ENCODE data around the gene SIL1. TPM values are rescaled to one million over a fixed set of nuclear protein-coding genes. Genes with fewer than 3 reads are reported as not detected.

The SIL1 gene
- total RNA-seq, 1 experiment from 2014 or later, result 46.5 TPM

- Histone ChIP-seq H3K36me3 (ENCODE audit: low read depth) (no peaks in the 10 kb centered on the region), H3K9me3 (ENCODE audit: insufficient read depth, low read depth) (no peaks in the 10 kb centered on the region), H3K9me2 (ENCODE audit: insufficient read depth) (no peaks in the 10 kb centered on the region), H3K4me1 (replicated peaks; ENCODE audit: insufficient read depth) (no peaks in the 10 kb centered on the region), H4K20me1 (ENCODE audit: insufficient read depth) (no peaks in the 10 kb centered on the region), H3K27me3 (ENCODE audit: insufficient read depth, low read depth) (no peaks in the 10 kb centered on the region), H3K79me2 (ENCODE audit: low read depth) (no peaks in the 10 kb centered on the region), H3F3A (ENCODE audit: insufficient read depth, low read depth) (no peaks in the 10 kb centered on the region), H3K27ac (no peak overlapping the region), H3K4me2 (no peak overlapping the region), H3K4me3 (no peak overlapping the region), H2AFZ (no peak overlapping the region)
- TF ChIP-seq EZH2 (IDR thresholded peaks at IDR 0.05; ENCODE audit: low read depth) (no peak), CTCF (conservative IDR thresholded peaks at IDR 0.05) (no peak)
- DNase-seq, result no peak
- BruUV-seq (replicated peaks), result no TSS peak
- CTCF ChIA-PET, result no interaction called here
- POLR2A ChIA-PET (ENCODE audit: unreplicated experiment), result interaction anchor here (0.6 kb wide), 1 partner anchor 42 kb away, joined by 30 read pairs; no protein-coding TSS in a partner anchor
- intact Hi-C loops (cut with micrococcal nuclease; ENCODE audit: unreplicated experiment), result no loop called here
These were observed 220.1 kb downstream of the SIL1 start for GRCh38 chr5:138978080-138978479.

DNA sequence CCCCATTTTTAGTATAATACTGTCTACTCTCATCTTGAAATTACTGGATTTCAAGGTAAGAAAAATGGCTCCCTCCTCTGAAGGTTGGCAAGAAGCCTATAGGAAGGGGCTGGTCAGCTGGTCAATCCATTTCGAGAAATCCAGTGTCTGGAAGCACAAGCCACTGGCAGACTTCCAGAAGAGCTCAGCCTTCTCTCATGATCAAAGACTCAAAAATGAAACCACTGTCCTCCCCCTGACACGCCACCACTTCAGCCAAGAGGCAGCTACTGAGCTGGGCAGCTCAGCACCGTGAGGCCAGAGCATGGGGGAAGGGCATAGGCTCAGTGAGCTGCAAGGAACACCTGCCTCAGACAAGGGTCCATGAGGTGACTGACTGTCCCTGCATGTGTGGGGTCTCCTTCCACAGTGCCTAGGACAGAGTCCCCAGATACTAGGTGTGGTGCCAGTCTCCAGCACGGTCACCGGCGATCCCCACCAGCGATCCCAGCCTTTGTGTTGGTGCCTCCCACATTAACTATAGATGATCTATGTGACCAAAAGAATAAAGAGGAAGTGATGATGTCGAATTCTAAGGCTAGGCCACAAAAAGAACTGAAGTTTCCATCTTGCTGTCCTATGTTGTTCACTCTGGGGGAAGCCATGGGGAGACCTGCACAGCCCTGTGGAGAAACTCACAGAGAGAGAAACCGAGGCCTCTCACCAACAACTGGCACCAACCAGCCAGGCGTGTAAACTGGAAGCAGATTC, 222.9 kb downstream of the SIL1 start:
- H3K4me2 ChIP-seq, result no peak overlapping the region
- H3K27me3 ChIP-seq (ENCODE audit: insufficient read depth, low read depth), result no peaks in the 10 kb centered on the region
- H3K79me2 ChIP-seq (ENCODE audit: low read depth), result no peaks in the 10 kb centered on the region
- no peaks in the 10 kb centered on the region for H3F3A ChIP-seq (ENCODE audit: insufficient read depth, low read depth)
- DNase-seq, result no peak
- no peaks in the 10 kb centered on the region for H3K4me1 ChIP-seq (replicated peaks; ENCODE audit: insufficient read depth)
- intact Hi-C loops (cut with micrococcal nuclease; ENCODE audit: unreplicated experiment), result no loop called here
- no peak overlapping the region for H3K4me3 ChIP-seq
- no peak overlapping the region for H2AFZ ChIP-seq
- H3K27ac ChIP-seq, result no peak overlapping the region
- H3K36me3 ChIP-seq (ENCODE audit: low read depth), result no peaks in the 10 kb centered on the region
- TF ChIP-seq EZH2 (IDR thresholded peaks at IDR 0.05; ENCODE audit: low read depth) (no peak), CTCF (conservative IDR thresholded peaks at IDR 0.05) (no peak)
- POLR2A ChIA-PET (ENCODE audit: unreplicated experiment), result no interaction called here
- no TSS peak for BruUV-seq (replicated peaks)
- CTCF ChIA-PET, result no interaction called here
- no peaks in the 10 kb centered on the region for H4K20me1 ChIP-seq (ENCODE audit: insufficient read depth)
- no peaks in the 10 kb centered on the region for H3K9me2 ChIP-seq (ENCODE audit: insufficient read depth)
- no peaks in the 10 kb centered on the region for H3K9me3 ChIP-seq (ENCODE audit: insufficient read depth, low read depth)

DNA sequence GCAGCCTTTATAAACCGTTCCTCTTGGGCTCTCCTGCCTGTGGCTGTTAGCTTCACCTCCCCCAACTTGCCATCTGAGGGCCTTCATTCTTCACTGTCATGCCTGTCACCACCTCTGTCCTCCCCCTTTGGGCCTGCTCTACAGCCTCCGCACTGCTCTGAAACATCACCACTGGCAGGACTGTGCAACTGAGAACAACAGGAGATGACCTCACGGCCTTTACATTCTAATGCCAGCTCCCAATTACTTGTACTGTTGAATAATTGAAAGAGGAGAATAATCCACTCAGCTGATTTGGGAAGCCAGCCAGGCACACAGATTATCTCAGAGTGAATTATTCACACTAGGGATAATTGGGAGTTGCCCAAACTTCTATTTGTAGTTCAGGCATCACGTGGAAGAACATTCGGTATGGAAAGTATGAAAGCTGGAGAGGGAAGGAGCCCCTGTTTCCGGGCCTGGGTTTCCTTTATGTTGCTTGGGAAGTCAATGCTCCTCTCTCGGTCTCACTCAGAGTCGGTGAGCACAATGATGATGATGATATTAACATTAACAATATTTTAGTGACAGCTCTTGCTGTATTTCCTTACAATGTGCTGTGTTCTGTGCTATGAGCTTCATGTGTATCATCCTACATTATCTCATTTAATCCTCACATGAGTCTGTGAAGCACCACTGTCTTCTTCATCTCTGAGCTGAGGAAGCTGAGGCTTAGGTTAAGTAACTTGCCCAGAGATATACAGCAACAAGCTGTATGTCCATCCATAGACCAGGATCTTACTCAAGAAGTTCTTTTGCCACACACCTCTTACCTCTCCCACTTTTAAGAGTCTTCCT, 223.7 kb downstream of the SIL1 start:
- Histone ChIP-seq H3K9me3 (ENCODE audit: insufficient read depth, low read depth) (no peaks in the 10 kb centered on the region), H3K79me2 (ENCODE audit: low read depth) (no peaks in the 10 kb centered on the region), H3K9me2 (ENCODE audit: insufficient read depth) (no peaks in the 10 kb centered on the region), H3K27ac (no peak overlapping the region), H3K4me3 (no peak overlapping the region), H3K4me1 (replicated peaks; ENCODE audit: insufficient read depth) (no peaks in the 10 kb centered on the region), H2AFZ (no peak overlapping the region), H3F3A (ENCODE audit: insufficient read depth, low read depth) (no peaks in the 10 kb centered on the region), H3K4me2 (no peak overlapping the region), H4K20me1 (ENCODE audit: insufficient read depth) (no peaks in the 10 kb centered on the region), H3K36me3 (ENCODE audit: low read depth) (no peaks in the 10 kb centered on the region), H3K27me3 (ENCODE audit: insufficient read depth, low read depth) (no peaks in the 10 kb centered on the region)
- no TSS peak for BruUV-seq (replicated peaks)
- intact Hi-C loops (cut with micrococcal nuclease; ENCODE audit: unreplicated experiment), result no loop called here
- CTCF ChIA-PET, result interaction anchor here (0.6 kb wide), 1 partner anchor 185 kb away, joined by 6 read pairs; no protein-coding TSS in a partner anchor
- TF ChIP-seq EZH2 (IDR thresholded peaks at IDR 0.05; ENCODE audit: low read depth), result no peak
- no peak for TF ChIP-seq CTCF (conservative IDR thresholded peaks at IDR 0.05)
- DNase-seq, result no peak
- POLR2A ChIA-PET (ENCODE audit: unreplicated experiment), result no interaction called here
